C4-2B (cell line): ENCODE results near the gene PPIL6.

ENCODE experiments used
- CTCF ChIP-seq: fragments of 450-650 bp; conservative IDR thresholded peaks from 2 replicates; pipeline ENCODE4 v1.5.1; 2017; ENCODE audit warnings: mild to moderate bottlenecking
- ZFX ChIP-seq: fragments of 450-650 bp; IDR thresholded peaks from 2 replicates; pipeline ENCODE4 v1.6.1; 2017

DNA sequence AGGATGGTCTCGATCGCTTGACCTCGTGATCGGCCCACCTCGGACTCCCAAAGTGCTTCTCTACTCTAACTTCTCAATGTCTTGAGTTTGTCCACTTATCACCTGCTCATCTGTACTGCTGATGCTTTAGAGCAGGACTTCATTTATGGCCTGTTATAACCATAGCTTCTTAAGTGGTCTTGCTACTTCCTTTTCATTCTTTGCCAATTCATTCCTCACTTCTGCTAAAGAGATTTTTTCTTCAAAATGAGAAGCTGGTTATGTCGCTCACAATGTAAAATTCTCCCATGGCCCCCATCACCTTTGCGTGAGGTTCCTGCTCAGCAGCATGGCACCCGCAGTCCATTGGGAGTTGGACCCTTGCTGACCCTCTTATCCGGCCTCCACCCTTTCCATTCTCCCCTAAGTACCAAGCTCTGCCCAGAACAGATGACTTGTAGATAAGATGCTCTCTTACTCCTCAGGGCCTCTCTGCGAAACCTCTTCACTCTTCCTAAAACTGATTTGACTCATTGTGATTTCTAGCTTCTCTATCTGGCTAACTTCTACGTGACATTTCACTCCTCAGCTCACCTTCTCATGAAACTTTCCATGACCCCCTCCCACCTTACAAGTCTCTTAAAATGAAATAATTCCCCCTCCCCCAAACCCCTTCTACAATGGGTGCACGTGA, 44.2 kb downstream of the PPIL6 start:
- TF ChIP-seq CTCF (no peak), ZFX (no peak)
